ENCODE data around the gene NECTIN1.

- TF ChIP-seq CTCF (conservative IDR thresholded peaks at IDR 0.05; ENCODE audit: low read length): no peak
- no peak for TF ChIP-seq EZH2phosphoT487 (IDR thresholded peaks at IDR 0.05; ENCODE audit: borderline replicate concordance, low read depth, low read length)
Measured at GRCh38 chr11:119765628-119766027, 36.6 kb upstream of the NECTIN1 start.

All from OCI-LY7 (cell line).